ENCODE results near the gene GADL1. TPM values are rescaled to one million over a fixed set of nuclear protein-coding genes. Genes with fewer than 3 reads are reported as not detected.

The GADL1 gene
- total RNA-seq, 1 donor from 2014 or later = not detected

DNA sequence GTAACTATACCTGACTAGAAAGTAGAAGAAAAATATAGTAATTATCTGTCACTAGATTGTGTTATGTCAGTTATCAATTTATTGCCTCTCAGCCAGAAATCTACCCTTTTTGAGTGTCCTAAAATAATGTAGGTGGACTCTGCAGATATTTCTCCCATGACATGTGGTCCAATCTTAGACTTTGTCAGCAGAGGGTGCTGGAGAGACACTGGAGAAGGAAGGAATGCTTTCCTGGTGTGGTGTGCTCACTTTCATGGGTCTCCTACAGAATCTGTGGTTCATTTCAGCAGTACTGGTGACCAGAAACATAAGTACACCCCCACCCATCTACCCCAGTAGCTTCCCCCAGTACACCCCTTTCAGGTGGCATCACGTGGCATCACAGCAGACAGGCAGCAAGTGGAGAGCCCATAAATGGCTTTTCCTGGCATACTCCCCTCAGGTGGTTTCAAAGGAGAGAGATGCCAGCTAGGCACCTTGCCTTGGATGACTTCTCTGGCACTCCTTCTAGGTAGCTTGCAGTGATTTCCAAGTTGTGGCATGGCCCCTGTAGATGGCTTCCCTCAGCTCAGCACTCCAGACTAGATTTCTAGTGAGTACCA, 114.7 kb downstream of the GADL1 start:
- no peaks in the 10 kb centered on the region for H3K27me3 ChIP-seq
- intact Hi-C loops (cut with DNase I) = loop anchor here (10.0 kb wide), 1 partner anchor 355 kb away; no protein-coding TSS in a partner anchor
- no peaks in the 10 kb centered on the region for H3K36me3 ChIP-seq
- ATAC-seq = peak; percentile 74
- H3K4me1 ChIP-seq = no peaks in the 10 kb centered on the region
- peak; percentile 53 for TF ChIP-seq CTCF (IDR thresholded peaks at IDR 0.05)
- no peak for DNase-seq
- H3K4me3 ChIP-seq = no peak overlapping the region
- H3K9me3 ChIP-seq = no peaks in the 10 kb centered on the region
- H3K27ac ChIP-seq = no peak overlapping the region

DNA sequence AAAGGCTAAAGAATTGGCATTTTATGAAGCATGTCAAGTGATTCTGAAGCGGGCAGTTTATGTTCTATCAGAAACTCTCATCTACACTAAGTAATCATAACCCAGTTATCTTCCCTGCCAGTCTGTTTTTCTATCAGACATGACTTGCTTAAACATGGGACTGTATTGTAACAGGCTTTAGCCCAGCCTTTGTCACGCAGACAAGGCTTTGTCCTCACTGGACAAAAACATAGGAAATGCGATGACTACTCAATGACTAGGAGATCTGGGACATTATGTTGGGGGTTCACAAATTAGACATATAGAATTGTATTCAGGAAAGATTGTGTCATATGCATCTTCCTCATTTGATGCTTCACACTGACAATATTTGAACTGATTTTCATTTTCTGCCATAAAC, 115.5 kb downstream of the GADL1 start:
- Histone ChIP-seq H3K27me3 (no peaks in the 10 kb centered on the region), H3K9me3 (no peaks in the 10 kb centered on the region), H3K36me3 (no peaks in the 10 kb centered on the region), H3K27ac (no peak overlapping the region), H3K4me3 (no peak overlapping the region), H3K4me1 (no peaks in the 10 kb centered on the region)
- TF ChIP-seq CTCF (IDR thresholded peaks at IDR 0.05) = no peak
- intact Hi-C loops (cut with DNase I) = no loop called here
- ATAC-seq (no peak), DNase-seq (no peak)

- DNase-seq = no peak
- no peak for TF ChIP-seq CTCF (IDR thresholded peaks at IDR 0.05)
- no peak for ATAC-seq
- no peaks in the 10 kb centered on the region for H3K4me1 ChIP-seq
- intact Hi-C loops (cut with DNase I) = no loop called here
- no peak overlapping the region for H3K27ac ChIP-seq
- no peak overlapping the region for H3K4me3 ChIP-seq
- H3K9me3 ChIP-seq = no peaks in the 10 kb centered on the region
- H3K27me3 ChIP-seq = no peaks in the 10 kb centered on the region
- no peaks in the 10 kb centered on the region for H3K36me3 ChIP-seq
Measured at GRCh38 chr3:30777426-30778113, 116.9 kb downstream of the GADL1 start.

GRCh38 chr3:30776186-30776815, 118.2 kb downstream of the GADL1 start:
- intact Hi-C loops (cut with DNase I) = no loop called here
- TF ChIP-seq CTCF (IDR thresholded peaks at IDR 0.05) = no peak
- no peak overlapping the region for H3K27ac ChIP-seq

GRCh38 chr3:30775040-30775439, 119.4 kb downstream of the GADL1 start:
- Histone ChIP-seq H3K9me3 (no peaks in the 10 kb centered on the region), H3K27me3 (no peaks in the 10 kb centered on the region), H3K36me3 (no peaks in the 10 kb centered on the region), H3K27ac (no peak overlapping the region), H3K4me1 (no peaks in the 10 kb centered on the region), H3K4me3 (no peak overlapping the region)
- intact Hi-C loops (cut with DNase I) = no loop called here
- ATAC-seq (no peak), DNase-seq (no peak)
- TF ChIP-seq CTCF (IDR thresholded peaks at IDR 0.05) = no peak

More at GRCh38 chr3:30776186-30776815, 118.2 kb downstream of the GADL1 start:
- Histone ChIP-seq H3K27me3 (no peaks in the 10 kb centered on the region), H3K9me3 (no peaks in the 10 kb centered on the region), H3K36me3 (no peaks in the 10 kb centered on the region), H3K4me1 (no peaks in the 10 kb centered on the region), H3K4me3 (no peak overlapping the region)
- no peak for ATAC-seq
- no peak for DNase-seq
